Measurements from ENCODE around the gene SLC48A1. TPM values are rescaled to one million over a fixed set of nuclear protein-coding genes. Genes with fewer than 3 reads are reported as not detected.

Gene SLC48A1
- total and polyA plus RNA-seq, 2 donors (not counting 1 experiment from before 2014, with no cell fraction given): 9.0 to 18.7 TPM

GRCh38 chr12:47783821-47784819 lies 11.1 kb downstream of the SLC48A1 start:
- H3K36me3 ChIP-seq (ENCODE audit: control insufficient read depth, insufficient read depth, low read length): peaks cover 46% of the 10 kb centered on the region
- H3K4me1 ChIP-seq (ENCODE audit: control insufficient read depth, extremely low read depth, insufficient read depth, low read length): no peaks in the 10 kb centered on the region
- H3K79me2 ChIP-seq (ENCODE audit: control insufficient read depth, insufficient read depth, low read length): no peaks in the 10 kb centered on the region
- H2AFZ ChIP-seq (ENCODE audit: low read length): no peak overlapping the region
- H3K27ac ChIP-seq (ENCODE audit: insufficient read depth, low read length): no peak overlapping the region
- no peak overlapping the region for H3K9ac ChIP-seq (ENCODE audit: insufficient read depth, low read length)
- no peaks in the 10 kb centered on the region for H3K27me3 ChIP-seq (ENCODE audit: control insufficient read depth, insufficient read depth, low read length)
- DNase-seq (ENCODE audit: low read depth in 2 of 2): no peak
- no peak overlapping the region for H3K4me3 ChIP-seq (replicated peaks in 1 of 4; ENCODE audit: control extremely low read depth in 1 of 4, insufficient read depth in 1 of 4, low read depth in 3 of 4, low read length in 4 of 4)
- no peak overlapping the region for H3K4me2 ChIP-seq (ENCODE audit: extremely low read depth, insufficient read depth, low read length)
- TF ChIP-seq CTCF (conservative IDR thresholded peaks at IDR 0.05 in 1 of 2, IDR thresholded peaks at IDR 0.05 in 1 of 2; ENCODE audit: low read depth in 1 of 2, low read length in 2 of 2) (no peak), EZH2 (IDR thresholded peaks at IDR 0.05; ENCODE audit: low read length, missing control alignments) (no peak)
- no peaks in the 10 kb centered on the region for H4K20me1 ChIP-seq (ENCODE audit: control insufficient read depth, extremely low read depth, insufficient read depth, low read length)
- H3K9me3 ChIP-seq (ENCODE audit: control insufficient read depth, insufficient read depth, low read depth, low read length): no peaks in the 10 kb centered on the region

- no peaks in the 10 kb centered on the region for H3K9me3 ChIP-seq (ENCODE audit: control insufficient read depth, insufficient read depth, low read depth, low read length)
- H3K4me3 ChIP-seq (replicated peaks in 1 of 4; ENCODE audit: control extremely low read depth in 1 of 4, insufficient read depth in 1 of 4, low read depth in 3 of 4, low read length in 4 of 4): no peak overlapping the region
- TF ChIP-seq CTCF (conservative IDR thresholded peaks at IDR 0.05 in 1 of 2, IDR thresholded peaks at IDR 0.05 in 1 of 2; ENCODE audit: low read depth in 1 of 2, low read length in 2 of 2): no peak
- no peak for TF ChIP-seq EZH2 (IDR thresholded peaks at IDR 0.05; ENCODE audit: low read length, missing control alignments)
- H3K79me2 ChIP-seq (ENCODE audit: control insufficient read depth, insufficient read depth, low read length): no peaks in the 10 kb centered on the region
- H3K27me3 ChIP-seq (ENCODE audit: control insufficient read depth, insufficient read depth, low read length): no peaks in the 10 kb centered on the region
- DNase-seq (ENCODE audit: low read depth in 2 of 2): no peak
- H3K4me2 ChIP-seq (ENCODE audit: extremely low read depth, insufficient read depth, low read length): no peak overlapping the region
- H3K4me1 ChIP-seq (ENCODE audit: control insufficient read depth, extremely low read depth, insufficient read depth, low read length): no peaks in the 10 kb centered on the region
- H3K27ac ChIP-seq (ENCODE audit: insufficient read depth, low read length): no peak overlapping the region
- H4K20me1 ChIP-seq (ENCODE audit: control insufficient read depth, extremely low read depth, insufficient read depth, low read length): no peaks in the 10 kb centered on the region
- no peak overlapping the region for H2AFZ ChIP-seq (ENCODE audit: low read length)
- H3K36me3 ChIP-seq (ENCODE audit: control insufficient read depth, insufficient read depth, low read length): peaks cover 54% of the 10 kb centered on the region
- no peak overlapping the region for H3K9ac ChIP-seq (ENCODE audit: insufficient read depth, low read length)
Measured at GRCh38 chr12:47785036-47785886, 12.2 kb downstream of the SLC48A1 start.
